Stimulated activated CD8-positive, alpha-beta memory T cell treated with anti-CD3 and anti-CD28 coated beads, Interleukin-12 subunit alpha, Interleukin-12 subunit beta, amount 100 ng/mL, for 1 hour (primary cell): ENCODE measurements around the gene NRXN3.

ENCODE experiments used
- DNase-seq: peaks from one replicate; pipeline ENCODE4 v3.0.0-alpha.2; 2020; ENCODE audit warnings: low read depth

NRXN3 gene

DNA sequence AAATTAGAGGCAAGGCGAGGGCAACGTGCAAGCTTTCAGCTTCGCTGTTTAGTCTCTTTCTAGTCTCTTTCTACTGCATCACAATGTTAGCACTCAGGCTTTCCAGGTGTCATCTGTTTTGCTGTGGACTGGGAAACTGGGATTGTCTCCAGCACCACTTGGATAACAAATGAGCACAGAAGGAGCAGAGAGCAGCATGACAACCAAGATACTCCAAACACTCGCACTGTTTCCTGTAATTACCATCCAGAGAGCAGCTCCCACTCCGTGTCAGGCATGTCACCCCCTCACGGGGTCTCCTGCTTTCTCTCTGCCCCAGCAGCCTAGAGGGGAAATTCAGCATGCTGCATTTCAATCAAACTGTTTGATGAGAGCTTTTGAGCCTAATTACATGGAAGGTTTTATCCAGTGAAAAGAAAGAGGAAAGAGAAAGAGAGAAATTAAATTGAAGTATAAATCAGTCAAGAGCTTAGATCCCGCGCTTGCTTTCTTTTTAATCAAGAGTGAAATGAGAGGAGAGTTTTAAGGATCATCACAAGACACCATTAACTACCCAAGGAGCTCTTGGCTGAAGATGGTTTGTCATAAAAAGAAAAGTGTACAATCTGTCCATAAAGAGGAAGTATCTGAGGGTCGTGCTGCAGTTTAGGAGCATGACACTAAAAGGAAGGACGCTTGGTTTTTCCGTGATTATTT, 1123.5 kb downstream of the NRXN3 start:
- no peak for DNase-seq

GRCh38 chr14:79294499-79294898, 1124.3 kb downstream of the NRXN3 start:
- no peak for DNase-seq

- DNase-seq, result no peak
Measured at GRCh38 chr14:79295385-79295784, 1125.2 kb downstream of the NRXN3 start.

DNA sequence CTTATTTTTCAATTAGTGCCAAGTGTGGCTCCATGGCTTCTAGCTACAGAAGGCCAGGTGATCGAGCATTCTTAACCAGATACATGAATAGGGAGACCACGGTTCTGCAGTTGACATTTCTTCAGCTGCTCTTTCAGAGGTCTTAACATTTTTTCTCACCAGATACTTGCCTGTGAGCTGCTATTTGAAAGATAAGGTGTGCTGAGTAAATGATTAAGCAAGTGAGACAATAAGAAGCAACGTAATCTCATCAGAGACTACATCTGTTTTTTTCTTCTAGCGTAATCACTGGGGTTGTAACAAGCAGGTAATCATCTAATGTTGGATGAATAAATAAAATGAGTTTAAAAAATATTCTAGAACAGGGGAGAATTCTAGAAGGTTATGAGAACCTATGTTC, 1128.2 kb downstream of the NRXN3 start:
- no peak for DNase-seq

GRCh38 chr14:79299162-79299561, 1129.0 kb downstream of the NRXN3 start:
- DNase-seq, result no peak

- DNase-seq, result no peak
Measured at GRCh38 chr14:79304279-79304678, 1134.1 kb downstream of the NRXN3 start.

- no peak for DNase-seq
Measured at GRCh38 chr14:79306546-79306945, 1136.4 kb downstream of the NRXN3 start.

DNA sequence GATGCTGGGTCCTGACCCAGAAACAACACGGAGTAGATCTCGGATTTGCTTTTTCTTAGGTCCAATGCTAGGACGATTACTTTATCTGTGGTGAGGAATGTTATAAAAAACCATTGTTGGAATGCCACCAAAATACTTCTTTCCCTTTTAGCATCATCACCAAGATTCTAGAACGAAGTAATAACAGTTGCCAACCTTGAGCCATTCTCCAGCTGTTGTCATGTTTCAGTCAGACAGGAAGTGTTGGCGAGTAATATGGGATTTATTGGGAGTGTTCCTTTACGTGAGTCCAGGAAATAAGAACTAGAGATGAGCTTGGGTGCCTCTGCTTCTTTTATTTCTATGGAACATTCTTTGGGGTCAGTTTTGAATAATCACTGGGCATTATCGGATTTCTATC, 1148.2 kb downstream of the NRXN3 start:
- DNase-seq, result no peak

DNA sequence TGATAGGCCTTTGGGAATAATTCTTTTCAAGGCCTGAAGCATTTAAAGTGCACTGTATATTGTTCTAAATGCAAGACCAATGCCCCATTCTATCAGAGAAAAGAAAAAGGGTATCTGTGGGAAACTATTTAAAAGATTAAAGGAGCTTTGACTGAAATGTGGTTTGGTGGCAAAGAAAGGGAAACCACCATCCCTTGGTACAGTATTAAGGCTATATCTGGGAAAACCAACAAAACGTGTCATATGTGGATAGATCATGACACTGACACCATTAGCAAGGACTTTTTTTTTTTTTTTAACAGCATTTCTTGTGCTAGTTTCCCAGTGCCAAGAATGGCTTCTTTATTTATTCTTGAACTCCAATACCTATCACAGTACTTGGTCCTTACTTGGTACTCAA, 1150.4 kb downstream of the NRXN3 start:
- no peak for DNase-seq

DNA sequence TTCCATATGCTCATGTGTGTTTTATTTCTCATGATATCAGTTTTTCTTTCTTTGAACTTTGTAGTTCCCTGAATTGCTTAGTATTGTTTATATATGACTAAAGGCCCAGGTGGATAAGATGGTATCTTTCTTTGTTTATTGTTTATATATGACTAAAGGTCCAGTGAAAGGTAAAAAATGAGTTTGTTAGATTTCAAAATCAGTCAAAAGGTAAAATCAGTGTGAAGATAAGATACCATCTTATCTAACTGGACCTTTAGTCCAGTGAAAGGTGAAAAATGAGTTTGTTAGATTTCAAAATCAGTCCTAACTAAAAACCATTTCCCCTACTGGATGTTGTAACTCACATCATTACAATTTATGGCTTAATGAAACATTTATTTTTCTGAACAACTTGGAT, 1150.9 kb downstream of the NRXN3 start:
- DNase-seq, result no peak

- no peak for DNase-seq
Measured at GRCh38 chr14:79325071-79325470, 1154.9 kb downstream of the NRXN3 start.

DNA sequence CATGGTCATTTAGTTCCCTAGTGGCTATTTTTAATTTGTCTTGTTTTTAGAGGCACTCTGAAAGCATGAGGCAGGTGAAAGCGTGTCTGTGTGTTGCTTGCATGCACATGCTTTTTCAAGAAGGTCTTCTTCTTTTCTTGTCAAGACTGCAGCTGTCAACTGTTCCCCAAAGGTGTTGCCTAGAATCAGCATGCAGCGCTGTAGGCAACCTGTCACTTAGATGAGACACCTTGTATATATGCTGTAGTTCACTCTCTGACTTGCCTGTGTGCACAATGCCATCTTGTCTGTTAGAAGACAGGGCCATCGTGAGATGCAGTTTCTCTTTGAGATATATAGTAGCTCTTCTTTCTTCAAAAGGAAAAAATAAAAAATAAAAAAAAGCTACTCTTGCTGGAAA, 1155.4 kb downstream of the NRXN3 start:
- DNase-seq, result no peak

DNA sequence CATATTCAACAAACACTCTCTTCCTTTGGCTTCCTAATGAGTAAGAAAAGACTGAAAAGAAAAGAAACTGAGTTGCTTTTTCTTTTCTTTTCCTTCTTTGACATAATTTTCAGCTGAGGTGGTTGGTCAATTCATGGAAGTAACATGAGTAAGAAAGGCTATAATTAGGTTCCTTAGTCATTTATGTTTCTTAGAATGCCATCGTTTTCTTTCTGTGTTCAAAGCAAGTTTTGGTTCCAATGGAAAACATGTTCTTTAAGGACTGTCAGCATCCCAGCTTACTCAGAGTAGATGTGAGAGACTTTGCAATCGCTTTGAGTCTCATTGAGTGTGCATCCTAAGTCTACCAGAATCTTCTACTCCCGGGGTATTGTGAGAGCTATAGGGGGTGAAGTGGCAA, 1158.7 kb downstream of the NRXN3 start:
- DNase-seq, result no peak

- no peak for DNase-seq
Measured at GRCh38 chr14:79331830-79332229, 1161.7 kb downstream of the NRXN3 start.

GRCh38 chr14:79332504-79333197, 1162.5 kb downstream of the NRXN3 start:
- no peak for DNase-seq

GRCh38 chr14:79333198-79333546, 1163.0 kb downstream of the NRXN3 start:
- no peak for DNase-seq

DNA sequence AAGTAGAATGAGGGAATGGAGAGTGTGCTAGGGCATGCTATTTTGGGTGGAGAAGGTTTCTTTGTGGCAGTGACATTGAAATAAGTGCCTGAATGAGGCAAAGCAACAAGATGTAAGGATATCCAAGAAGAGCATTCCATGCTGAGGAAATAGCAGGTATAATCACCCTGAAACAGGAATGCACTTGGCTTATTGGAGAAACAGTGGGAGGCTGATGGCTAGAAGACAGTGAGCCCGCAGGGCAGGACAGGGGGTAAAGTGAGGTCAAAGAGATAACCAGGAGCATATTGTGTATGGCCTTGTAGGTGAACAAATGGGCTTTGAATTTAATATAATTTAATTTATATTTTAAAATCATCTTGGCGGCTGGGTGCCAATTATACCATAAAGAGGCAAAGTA, 1164.1 kb downstream of the NRXN3 start:
- DNase-seq, result no peak

DNA sequence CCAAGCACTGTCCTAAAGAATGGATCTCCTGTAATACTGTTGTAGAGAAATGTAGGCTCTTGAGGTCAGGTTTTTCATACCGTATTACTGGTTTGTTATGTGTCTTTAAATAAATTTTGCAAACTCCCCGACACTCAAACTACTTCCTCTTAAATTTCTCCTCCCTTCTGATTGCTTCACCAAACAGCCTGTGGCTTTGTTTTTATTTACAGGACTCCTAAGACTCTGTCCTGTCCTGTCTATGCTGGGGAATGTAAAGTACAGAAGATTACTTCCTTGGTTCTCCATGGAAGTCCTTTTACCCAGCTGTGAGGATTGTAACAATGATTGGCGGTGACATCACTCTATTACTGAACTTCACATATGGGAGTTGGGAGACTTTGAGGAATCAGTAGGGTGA, 1167.6 kb downstream of the NRXN3 start:
- no peak for DNase-seq

- no peak for DNase-seq
Measured at GRCh38 chr14:79342942-79343341, 1172.8 kb downstream of the NRXN3 start.

DNA sequence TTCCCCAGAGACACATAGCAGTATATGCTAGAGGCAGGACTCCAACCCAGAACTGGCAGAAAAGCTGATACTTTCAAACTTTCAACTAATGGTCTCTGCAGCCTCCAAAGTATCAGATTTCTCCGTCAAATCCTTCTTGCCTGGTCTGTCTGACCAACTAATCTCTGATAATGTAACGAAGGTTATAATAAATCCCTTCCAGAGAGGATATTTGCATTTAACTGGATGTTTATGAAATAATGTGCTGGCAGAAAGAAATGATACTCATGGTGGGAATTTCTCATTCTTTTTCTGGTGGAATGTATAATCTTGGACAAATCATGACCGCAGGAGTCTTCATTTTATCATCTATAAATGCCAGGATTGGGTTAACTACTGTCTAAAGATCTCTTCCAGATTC, 1180.8 kb downstream of the NRXN3 start:
- no peak for DNase-seq

- DNase-seq, result no peak
Measured at GRCh38 chr14:79352076-79352630, 1182.0 kb downstream of the NRXN3 start.

- no peak for DNase-seq
Measured at GRCh38 chr14:79354336-79354735, 1184.2 kb downstream of the NRXN3 start.

GRCh38 chr14:79356040-79356439, 1185.9 kb downstream of the NRXN3 start:
- no peak for DNase-seq

DNA sequence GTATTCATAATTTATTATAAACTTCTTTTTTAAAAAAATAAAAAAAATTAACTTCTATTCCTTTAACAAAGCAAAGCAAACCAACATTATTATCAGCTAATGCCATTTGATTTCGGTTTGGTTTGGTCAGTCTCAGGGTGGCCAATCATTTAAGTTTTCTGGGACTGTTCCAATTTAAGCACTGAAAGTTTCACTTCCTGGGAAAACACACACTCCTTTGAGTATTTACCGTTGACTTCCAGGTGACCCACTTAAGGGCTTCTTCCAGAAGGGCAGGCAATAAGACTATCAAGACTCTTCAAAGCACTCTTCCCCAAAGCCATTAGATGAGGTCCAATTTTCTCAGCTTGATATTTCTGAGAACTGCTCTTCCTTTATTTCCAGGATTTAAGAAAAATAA, 1187.1 kb downstream of the NRXN3 start:
- no peak for DNase-seq
